ENCODE data around the gene HOXB13. TPM values are rescaled to one million over a fixed set of nuclear protein-coding genes. Genes with fewer than 3 reads are reported as not detected.

The HOXB13 gene
- total RNA-seq, 4 donors from 2014 or later = not detected

DNA sequence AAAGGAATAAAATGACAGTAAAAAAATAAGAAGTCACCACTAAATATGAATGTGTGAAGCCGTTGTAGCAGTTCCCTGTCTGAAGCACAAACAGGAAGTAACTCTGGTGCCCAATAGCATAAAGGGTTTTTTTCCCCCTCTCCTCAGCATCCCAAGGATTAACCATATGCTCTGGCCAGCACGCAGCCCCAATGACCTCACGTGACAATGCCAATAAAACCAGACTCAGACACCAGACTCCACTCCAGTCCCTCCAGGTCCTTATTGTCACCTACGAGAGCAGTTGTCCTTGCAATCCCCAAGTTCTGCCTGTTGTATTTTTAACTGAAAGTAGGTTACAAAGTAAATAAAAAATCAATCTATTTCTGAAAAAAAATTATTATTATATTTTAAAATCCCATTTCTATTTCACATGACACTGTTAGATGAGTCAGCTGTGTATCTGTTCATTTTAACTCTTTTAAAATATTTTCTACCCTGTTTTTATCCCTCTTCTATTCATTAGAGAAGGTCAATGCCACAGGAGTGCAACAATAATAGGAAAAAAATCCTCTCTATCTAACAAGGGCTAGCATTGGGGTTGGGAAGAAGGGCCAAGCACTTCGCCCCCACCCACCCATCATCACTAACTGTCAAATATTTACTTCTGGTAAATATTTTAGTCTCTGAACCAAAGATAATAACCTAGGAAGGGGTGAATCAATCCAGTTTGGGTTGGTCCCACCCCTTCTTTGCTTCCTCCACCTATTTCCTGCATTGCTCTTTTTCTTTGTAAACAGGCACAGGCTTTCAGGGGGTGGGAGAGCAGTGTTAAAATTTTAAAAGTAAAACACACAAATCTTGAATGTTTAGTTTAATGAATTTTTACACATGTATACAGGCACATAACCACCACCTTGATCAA lies 12.8 kb downstream of the HOXB13 start:
- Histone ChIP-seq H3K4me1 (peaks cover 0 to 10% of the 10 kb centered on the region in 2 donors), H3K4me3 (no peak overlapping the region), H3K9me3 (no peaks in the 10 kb centered on the region), H3K36me3 (no peaks in the 10 kb centered on the region), H3K27ac (no peak overlapping the region), H3K27me3 (peaks cover 88 to 97% (median 91%) of the 10 kb centered on the region in 3 donors)
- no peak for TF ChIP-seq POLR2A (IDR thresholded peaks at IDR 0.05)
- TF ChIP-seq, protein P1, sequence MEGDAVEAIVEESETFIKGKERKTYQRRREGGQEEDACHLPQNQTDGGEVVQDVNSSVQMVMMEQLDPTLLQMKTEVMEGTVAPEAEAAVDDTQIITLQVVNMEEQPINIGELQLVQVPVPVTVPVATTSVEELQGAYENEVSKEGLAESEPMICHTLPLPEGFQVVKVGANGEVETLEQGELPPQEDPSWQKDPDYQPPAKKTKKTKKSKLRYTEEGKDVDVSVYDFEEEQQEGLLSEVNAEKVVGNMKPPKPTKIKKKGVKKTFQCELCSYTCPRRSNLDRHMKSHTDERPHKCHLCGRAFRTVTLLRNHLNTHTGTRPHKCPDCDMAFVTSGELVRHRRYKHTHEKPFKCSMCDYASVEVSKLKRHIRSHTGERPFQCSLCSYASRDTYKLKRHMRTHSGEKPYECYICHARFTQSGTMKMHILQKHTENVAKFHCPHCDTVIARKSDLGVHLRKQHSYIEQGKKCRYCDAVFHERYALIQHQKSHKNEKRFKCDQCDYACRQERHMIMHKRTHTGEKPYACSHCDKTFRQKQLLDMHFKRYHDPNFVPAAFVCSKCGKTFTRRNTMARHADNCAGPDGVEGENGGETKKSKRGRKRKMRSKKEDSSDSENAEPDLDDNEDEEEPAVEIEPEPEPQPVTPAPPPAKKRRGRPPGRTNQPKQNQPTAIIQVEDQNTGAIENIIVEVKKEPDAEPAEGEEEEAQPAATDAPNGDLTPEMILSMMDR (IDR thresholded peaks at IDR 0.05 in 4 of 5, conservative IDR thresholded peaks at IDR 0.05 in 1 of 5) = no peak
- in situ Hi-C loops (cut with MboI; ENCODE audit: low sequenced_read_pairs in 4 of 4) (loop anchor here in 1 of 4 donors (25.0 kb wide), 1 partner anchor 322 kb away; no protein-coding TSS in a partner anchor), intact Hi-C loops (cut with DNase I; ENCODE audit: low total_unique reads) (no loop called here)
- DNase-seq = no peak
- ATAC-seq = no peak

DNA sequence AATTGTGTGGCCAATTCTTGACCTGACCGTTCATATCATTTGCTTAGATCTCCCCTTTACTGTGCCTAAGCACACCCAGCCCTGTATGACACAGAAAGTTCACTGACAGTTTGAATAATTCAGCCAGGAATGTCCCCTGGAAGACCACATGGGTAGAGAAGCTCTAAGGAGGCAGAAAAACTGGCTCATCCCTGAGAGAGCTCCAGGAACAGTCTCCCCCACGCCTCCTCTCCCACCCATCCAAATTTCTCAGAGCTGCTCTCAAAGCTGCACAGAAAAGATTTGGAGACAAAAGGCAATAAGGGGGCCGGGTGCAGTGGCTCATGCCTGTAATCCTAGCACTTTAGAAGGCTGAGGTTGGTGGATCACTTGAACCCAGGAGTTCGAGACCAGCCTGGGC lies 17.4 kb downstream of the HOXB13 start:
- no peak for ATAC-seq
- intact Hi-C loops (cut with DNase I; ENCODE audit: low total_unique reads) = no loop called here
- H3K9me3 ChIP-seq = no peaks in the 10 kb centered on the region
- no peaks in the 10 kb centered on the region for H3K4me1 ChIP-seq
- no peak overlapping the region for H3K4me3 ChIP-seq
- H3K36me3 ChIP-seq = no peaks in the 10 kb centered on the region
- no peak for DNase-seq
- in situ Hi-C loops (cut with MboI; ENCODE audit: low sequenced_read_pairs in 4 of 4) = loop anchor here in 1 of 4 donors (25.0 kb wide), 1 partner anchor 326 kb away; no protein-coding TSS in a partner anchor
- peaks cover 80 to 82% (median 80%) of the 10 kb centered on the region in 3 donors for H3K27me3 ChIP-seq
- no peak overlapping the region for H3K27ac ChIP-seq
- TF ChIP-seq, protein P1 (IDR thresholded peaks at IDR 0.05 in 4 of 5, conservative IDR thresholded peaks at IDR 0.05 in 1 of 5) = no peak
- no peak for TF ChIP-seq POLR2A (IDR thresholded peaks at IDR 0.05)

DNA sequence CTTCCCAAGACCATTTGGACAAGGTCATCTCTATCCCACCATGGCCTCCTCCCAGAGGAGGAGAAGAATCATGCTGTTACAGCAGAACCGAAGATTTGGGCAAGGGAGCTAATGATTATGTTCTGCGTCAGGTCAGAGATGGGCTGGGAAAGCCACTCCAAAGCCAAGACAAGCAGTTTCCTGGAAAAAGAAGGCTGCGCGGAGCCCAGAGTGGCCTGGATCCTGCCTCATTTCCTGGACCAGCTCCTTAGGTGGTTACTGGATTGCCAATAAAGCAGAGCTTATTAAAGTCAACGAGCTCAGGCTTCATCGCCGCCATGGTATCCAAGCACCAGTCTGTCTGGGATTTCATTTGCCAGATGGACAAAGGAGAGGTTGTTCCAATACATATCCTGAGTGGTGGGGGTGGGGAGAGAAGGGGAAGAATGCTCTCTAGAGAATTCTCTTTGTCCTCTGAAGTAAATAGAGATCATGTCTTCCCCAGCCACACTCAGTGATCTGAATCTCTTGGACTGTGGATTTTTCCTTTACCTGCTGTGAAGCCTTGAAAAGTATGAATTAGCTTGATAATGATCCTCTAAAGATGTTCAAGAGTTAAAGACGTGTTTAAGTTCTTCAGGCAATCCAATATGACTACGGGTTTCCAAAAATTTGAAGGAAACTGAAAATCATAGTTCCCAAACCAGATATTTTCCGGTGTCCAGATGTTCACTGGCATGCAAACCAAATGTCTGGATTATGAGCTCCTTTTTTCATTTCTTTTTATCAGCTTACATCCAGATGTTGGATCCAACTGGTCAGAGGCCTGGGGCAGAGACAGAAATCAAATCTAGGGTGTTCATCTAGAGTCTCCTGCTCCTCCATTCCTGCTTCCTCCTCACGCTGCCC lies 23.9 kb downstream of the HOXB13 start:
- DNase-seq (no peak), ATAC-seq (no peak)
- H3K27me3 ChIP-seq = peaks cover 57 to 68% (median 57%) of the 10 kb centered on the region in 3 donors
- no peaks in the 10 kb centered on the region for H3K4me1 ChIP-seq
- in situ Hi-C loops (cut with MboI; ENCODE audit: low sequenced_read_pairs in 4 of 4) (loop anchor here in 1 of 4 donors (25.0 kb wide), 1 partner anchor 333 kb away; no protein-coding TSS in a partner anchor), intact Hi-C loops (cut with DNase I; ENCODE audit: low total_unique reads) (no loop called here)
- no peak overlapping the region for H3K4me3 ChIP-seq
- no peak overlapping the region for H3K27ac ChIP-seq
- TF ChIP-seq, protein P1 (IDR thresholded peaks at IDR 0.05 in 4 of 5, conservative IDR thresholded peaks at IDR 0.05 in 1 of 5) = no peak
- TF ChIP-seq POLR2A (IDR thresholded peaks at IDR 0.05) = no peak
- no peaks in the 10 kb centered on the region for H3K36me3 ChIP-seq
- H3K9me3 ChIP-seq = no peaks in the 10 kb centered on the region

DNA sequence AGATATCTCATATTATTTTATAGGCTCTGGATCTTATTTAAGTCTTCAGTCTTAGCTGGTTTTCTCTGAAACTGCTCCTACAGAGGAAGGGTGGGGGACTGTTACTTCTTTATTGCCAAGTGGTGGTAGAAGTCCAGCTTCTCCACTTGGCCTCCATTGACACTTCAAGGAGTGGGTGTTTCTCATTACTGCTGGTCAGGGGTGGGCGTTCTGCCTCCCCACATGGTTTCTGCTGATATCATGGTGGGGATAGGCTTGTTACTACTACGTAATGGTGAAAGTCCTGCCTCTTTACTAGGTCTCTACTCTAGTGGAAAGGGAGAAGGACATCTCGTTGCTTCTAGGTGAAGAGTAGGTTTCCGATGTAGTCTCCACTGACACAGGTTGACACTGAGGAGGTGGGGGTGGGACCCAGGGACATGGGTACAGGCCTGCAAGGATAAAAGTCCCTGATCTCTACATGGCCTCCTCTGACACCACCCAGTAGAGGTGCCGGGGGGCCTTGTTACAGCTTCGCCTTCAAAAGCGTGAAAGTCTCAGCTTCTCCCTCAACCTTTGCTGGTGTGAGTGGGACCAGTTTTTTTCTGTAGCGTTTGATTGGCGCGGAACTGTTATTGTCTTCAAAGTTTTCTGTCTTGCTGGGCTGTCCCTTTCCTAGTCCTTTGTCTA lies 26.6 kb downstream of the HOXB13 start:
- Histone ChIP-seq H3K4me3 (no peak overlapping the region), H3K9me3 (no peaks in the 10 kb centered on the region), H3K27ac (no peak overlapping the region), H3K36me3 (no peaks in the 10 kb centered on the region), H3K4me1 (no peaks in the 10 kb centered on the region), H3K27me3 (peaks cover 38 to 63% (median 56%) of the 10 kb centered on the region in 3 donors)
- intact Hi-C loops (cut with DNase I; ENCODE audit: low total_unique reads) = no loop called here
- no peak for TF ChIP-seq POLR2A (IDR thresholded peaks at IDR 0.05)
- TF ChIP-seq, protein P1 (IDR thresholded peaks at IDR 0.05 in 4 of 5, conservative IDR thresholded peaks at IDR 0.05 in 1 of 5) = no peak
- ATAC-seq (no peak), DNase-seq (no peak)
- in situ Hi-C loops (cut with MboI; ENCODE audit: low sequenced_read_pairs in 4 of 4) = loop anchor here in 1 of 4 donors (25.0 kb wide), 1 partner anchor 335 kb away; no protein-coding TSS in a partner anchor
